Retinal pigment epithelial cell (primary cell): Measurements from ENCODE around the gene NPC2.
A peak's percentile ranks its signal among the peaks of the same experiment; 100 is the strongest.

Experiments
- DNase-seq: peaks from one replicate; pipeline ENCODE4 v3.0.0-alpha.2; 2010; ENCODE audit warnings: low read depth
- H3K4me3 ChIP-seq: 2 replicates; pipeline ENCODE4 v1.5.1; 2011; ENCODE audit warnings: mild to moderate bottlenecking, low read length, control low read depth, moderate library complexity
- TF ChIP-seq, protein P1 (sequence below): conservative IDR thresholded peaks from 2 replicates; pipeline ENCODE4 v1.5.1; 2011; ENCODE audit warnings: low read depth, low read length, control low read depth, inconsistent platforms

The NPC2 gene

DNA sequence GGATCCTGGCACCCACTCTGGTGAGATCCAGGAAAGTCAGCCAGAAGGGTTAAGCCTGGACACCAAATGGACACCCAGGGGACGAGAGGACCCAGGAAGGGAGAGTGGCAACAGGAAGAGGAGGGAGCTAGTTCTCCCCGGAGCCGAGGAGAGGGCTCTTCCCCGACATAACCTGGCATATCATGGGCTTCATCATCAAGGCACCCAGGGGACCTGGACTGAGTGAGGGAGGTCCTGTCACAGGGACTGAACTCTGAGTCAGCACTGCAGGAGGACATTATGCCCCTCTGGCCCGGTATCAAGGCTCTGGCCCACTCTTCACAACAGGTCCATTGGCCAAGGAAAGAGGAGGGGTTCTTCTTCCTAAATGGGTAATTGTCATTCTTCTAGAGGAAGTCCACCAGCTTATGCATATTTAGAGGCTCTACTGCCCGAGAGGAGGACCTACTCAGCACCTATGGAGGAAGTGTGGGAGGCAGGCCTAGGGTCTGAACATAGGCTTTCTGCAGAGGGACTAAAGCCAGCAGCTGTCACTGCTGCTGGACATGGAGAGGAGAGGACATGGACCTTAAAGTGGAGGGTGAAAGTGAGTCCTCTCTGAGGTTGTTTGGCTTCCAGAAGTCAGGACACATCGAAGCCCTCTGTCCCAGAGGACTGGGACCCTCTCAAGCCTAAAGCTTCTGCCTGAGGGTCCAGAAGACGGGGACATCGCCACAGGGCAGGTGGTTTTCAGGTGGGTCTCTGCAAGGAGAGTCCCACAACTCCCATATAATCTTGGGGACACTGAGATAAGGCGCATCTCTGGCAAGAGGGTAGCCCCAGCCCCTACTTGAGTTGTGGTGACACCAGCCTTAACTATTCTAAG lies 19.1 kb upstream of the NPC2 start:
- no peak overlapping the region for H3K4me3 ChIP-seq
- no peak for DNase-seq
- TF ChIP-seq, protein P1, sequence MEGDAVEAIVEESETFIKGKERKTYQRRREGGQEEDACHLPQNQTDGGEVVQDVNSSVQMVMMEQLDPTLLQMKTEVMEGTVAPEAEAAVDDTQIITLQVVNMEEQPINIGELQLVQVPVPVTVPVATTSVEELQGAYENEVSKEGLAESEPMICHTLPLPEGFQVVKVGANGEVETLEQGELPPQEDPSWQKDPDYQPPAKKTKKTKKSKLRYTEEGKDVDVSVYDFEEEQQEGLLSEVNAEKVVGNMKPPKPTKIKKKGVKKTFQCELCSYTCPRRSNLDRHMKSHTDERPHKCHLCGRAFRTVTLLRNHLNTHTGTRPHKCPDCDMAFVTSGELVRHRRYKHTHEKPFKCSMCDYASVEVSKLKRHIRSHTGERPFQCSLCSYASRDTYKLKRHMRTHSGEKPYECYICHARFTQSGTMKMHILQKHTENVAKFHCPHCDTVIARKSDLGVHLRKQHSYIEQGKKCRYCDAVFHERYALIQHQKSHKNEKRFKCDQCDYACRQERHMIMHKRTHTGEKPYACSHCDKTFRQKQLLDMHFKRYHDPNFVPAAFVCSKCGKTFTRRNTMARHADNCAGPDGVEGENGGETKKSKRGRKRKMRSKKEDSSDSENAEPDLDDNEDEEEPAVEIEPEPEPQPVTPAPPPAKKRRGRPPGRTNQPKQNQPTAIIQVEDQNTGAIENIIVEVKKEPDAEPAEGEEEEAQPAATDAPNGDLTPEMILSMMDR: no peak

DNA sequence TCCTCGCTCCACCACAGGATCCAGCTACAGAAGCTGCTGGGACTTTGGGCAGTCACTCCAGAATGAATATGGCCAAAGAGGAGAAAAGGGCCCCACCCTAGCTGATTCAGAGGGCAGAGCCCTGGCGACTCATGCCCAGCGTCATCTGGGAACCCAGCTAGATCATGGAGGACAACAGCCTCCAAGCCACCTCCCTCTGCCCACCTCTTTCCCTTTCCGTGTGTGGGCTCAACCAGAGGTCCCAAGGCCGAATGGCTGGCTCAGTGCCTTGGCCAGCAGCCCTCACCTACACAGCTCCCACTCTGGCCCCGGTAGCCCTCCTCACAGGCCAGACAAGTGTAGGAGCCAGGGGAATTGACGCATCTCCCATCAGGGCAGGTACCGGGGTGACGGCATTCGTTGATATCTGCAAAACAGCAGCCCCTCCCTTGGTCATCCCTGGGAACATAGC lies 17.9 kb upstream of the NPC2 start:
- no peak overlapping the region for H3K4me3 ChIP-seq
- TF ChIP-seq, protein P1: no peak
- no peak for DNase-seq

DNA sequence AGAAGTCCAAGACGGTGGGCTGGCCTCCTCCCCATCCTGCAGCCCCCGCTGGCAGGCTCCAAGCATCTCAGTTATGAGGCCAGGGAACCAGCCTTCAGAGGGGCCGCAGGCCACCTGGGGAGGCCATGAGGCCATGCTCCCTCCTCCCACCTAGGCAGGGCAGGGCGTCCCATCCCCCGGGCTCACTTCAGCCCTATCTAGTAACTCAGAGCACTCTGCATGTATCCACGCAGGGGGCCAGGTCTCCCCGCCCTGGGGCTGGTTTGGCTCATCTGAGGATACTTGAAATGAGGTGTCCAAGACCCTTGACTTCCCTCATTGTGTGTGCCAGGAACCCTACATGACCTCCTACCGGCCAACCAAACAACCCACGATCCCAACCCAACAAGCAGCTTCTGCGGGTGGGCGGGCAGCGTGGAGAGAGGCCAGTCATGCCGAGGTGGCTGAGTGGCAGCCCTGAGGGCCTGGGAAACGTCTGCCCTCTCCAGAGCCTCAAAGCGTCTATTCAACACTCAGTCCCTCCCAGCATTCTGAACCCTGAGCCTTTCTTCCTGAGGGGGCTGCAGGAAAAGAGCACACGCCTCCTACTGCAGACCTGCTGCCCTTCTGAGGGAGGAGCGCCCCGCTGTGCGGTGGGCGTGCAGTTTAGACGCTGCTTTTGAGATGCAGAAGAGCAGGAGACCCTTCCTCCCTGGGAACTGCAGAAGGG lies 17.3 kb upstream of the NPC2 start:
- TF ChIP-seq, protein P1: no peak
- no peak overlapping the region for H3K4me3 ChIP-seq
- no peak for DNase-seq

DNA sequence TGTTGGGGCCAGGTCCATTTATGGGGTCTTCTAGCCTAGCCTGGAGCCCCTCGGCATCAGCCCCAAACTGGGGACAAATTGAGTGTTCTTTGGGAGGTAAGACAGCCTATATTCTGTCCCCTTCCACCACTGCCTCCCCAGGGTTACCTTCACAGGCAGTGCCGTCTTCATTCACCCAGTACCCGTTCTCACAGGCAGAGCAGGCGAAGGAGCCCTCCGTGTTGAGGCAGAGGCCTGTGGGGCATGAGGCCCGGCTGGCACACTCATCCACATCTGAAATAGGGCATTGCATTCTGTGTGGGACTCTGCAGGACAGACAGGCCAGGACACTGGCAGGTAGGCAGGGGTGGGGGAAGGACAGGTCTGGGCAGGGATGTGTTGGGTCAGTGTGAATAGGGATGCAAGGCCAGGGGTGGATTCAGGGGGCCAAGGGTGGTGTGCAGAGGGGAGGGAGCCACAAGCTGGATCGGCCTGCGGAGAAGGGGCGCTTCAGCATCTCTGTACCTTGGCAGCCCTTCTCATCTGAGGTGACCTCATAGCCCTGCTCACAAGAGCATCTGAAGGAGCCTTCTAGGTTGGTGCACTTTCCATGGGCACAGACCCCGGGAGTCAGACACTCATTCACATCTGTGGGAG lies 16.6 kb upstream of the NPC2 start:
- TF ChIP-seq, protein P1: no peak
- no peak for DNase-seq

DNA sequence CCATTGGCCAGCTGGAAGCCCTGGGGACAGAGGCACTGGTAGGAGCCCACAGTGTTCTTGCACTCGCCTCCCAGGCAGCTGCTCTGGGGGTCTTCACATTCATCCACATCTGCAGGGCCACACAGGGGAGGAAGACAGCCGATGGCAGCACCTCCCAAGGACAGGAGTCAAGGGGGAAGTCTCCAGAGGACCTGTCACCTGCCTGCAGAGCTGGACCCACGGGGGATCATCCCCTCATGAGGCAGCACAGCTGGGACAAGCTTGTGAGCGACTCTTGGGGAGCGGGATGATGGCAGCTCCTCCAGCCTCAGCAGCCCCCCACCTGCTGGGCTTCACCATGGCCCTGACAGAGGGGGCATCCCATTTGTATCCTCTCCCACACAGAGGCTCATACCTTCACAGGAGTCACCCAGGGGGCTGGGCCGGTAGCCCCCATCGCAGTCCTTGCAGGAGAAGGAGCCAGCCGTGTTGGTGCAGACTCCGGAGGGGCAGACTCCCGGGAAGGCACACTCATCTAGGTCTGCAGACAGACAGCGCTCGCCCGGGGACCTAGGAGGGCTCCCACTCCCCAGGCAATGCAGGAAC lies 15.8 kb upstream of the NPC2 start:
- TF ChIP-seq, protein P1: no peak
- H3K4me3 ChIP-seq: no peak overlapping the region
- no peak for DNase-seq

More for the DNA sequence above, 16.6 kb upstream of the NPC2 start:
- no peak overlapping the region for H3K4me3 ChIP-seq

DNA sequence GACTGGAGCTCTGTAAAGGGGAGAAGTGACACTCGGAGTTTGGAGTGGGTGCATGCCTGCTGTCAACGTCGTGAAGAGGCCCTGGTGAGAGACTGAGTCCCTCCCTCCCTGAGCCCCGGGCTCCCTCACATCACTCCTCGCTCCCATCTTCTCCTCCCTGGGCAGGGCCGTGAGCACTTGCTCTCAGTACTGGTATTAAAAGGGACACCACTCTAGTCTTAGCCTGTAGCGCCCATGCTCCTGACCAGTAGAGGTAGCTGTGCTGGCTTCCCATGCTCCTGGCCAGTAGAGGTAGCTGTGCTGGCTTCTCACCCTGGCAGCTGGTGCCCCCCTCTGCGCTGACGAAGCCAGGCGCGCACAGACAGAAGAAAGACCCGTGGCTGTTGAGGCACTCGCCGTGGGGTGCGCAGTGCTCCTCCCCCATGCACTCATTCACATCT lies 15.2 kb upstream of the NPC2 start:
- H3K4me3 ChIP-seq: no peak overlapping the region
- no peak for DNase-seq
- TF ChIP-seq, protein P1: peak; percentile 68
